ENCODE results near the gene FGD4. TPM values are rescaled to one million over a fixed set of nuclear protein-coding genes. Genes with fewer than 3 reads are reported as not detected.

Gene FGD4
- polyA plus RNA-seq, 3 donors: 4.1 to 7.7 (median 5.7) TPM

DNA sequence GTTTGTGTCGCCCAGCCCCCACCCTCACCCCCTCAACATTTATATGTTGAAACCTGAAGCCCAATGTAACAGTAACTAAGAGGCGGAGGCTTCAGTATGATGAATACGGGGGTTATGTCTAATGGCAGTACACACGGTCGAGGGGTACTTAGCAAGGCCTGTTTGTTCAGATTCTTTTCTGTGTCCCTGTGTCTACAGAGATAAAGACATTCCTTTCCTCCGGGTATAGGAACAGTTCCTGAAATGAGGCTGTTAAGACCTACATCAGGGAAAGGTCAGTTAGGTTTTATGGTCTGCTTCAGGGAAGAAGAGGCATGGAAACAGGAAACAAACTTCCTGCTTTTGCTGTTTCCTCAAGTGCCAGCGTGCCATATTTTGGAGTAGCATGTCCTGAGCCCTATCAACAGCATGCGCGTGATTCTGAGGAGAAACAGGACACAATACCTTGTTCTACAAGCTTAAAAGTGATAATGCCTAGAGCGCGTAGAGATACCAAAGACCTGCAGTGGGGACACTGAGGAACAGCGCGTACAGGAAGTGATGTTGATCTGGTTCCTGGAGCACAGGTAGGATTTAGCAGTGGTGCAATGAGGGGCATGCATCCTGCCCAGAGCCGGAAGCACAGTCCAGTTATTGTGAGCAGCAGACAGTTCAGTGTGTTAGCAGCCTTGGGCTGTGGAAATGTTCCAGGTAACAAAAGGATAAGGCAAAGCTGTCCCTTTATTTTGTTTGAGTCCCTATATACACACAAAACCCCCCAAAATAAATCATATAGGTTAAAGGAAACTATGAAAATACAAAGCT, 47.2 kb downstream of the FGD4 start:
- no peak overlapping the region for H3K27ac ChIP-seq (ENCODE audit: low read depth, low read length)
- 73 to 81% (median 78%) methylated on average over 14 of the region's 14 CpGs for WGBS, 3 donors

DNA sequence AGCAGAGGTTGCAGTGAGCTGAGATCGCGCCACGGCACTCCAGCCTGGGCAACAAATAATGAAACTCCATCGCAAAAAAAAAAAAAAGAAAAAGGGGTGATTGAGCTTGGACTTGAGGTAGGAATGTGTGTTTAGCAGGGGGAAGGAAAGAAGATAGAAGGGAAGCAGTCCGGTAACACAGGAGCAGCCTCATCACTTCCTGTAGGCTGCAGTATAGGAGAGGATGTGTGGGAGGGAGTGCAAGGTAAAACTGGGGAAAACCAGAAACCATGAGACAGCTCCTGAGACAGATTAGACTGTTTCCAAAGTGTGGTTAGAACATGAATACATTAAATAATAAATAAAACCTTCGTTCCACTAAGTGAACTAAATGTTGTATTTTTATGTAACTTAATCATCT, 49.2 kb downstream of the FGD4 start:
- H3K27ac ChIP-seq (ENCODE audit: low read depth, low read length): no peak overlapping the region
- WGBS, 3 donors: 67 to 87% (median 68%) methylated on average over 6 of the region's 6 CpGs

DNA sequence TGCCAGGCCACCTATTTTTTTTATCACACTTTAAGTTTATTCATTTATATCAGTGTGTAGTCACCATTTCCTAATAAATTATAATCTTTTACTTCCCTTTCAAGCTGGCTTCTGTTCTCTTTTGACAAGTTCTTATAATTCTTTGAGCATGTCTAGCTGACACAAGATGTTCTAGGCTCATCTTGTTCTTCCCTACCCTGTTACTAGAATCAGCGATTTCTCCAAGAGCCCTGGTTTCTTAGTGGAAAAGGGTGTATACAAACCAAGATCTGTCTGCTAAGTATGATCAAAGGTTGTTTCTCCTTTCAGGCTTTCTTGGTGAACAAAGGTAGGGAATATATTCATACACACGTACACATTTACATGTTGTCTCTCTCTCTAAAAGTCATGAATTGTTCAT, 51.0 kb downstream of the FGD4 start:
- no peak overlapping the region for H3K27ac ChIP-seq (ENCODE audit: low read depth, low read length)
- WGBS, 3 donors: 63 to 86% (median 86%) methylated on average over 2 of the region's 2 CpGs

DNA sequence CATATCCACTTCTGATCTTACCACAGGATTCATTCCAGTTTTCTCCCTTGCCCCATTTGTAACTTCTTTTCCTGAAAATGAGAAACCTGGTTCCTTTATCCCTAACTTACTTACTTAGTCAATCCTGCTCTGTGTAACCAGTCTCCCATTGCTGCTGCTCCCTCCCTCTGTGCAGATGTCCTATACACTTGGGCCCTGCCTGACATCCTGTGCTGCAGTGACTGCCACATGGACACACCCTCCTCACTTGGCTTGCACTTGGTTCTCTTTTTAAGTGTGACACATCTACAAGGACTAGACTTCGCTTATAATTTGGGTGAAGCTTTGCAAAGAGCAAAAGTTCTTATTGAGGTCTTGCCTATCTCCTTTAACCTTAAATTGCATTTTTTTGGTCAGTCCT, 51.4 kb downstream of the FGD4 start:
- 69 to 88% (median 70%) methylated on average over 1 of the region's 1 CpG for WGBS, 3 donors

DNA sequence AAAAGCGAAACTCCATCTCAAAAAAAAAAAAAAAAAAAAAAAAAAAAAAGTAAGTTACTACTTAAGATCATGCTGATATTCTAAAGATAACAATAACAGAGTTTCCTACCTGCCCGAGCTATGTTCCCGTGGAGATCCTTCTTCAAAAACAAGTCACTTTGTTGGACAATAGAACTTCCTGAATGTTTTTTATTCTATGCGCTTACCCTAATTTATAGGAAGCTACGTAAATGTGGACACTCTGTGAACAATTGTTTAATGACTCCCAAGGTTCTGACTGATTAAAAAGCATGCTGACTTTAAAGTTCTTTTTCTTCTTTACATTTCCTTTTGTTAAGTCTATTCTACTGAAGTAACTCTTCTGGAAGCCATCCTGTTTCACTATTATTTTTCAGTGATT, 52.5 kb downstream of the FGD4 start:
- WGBS, 3 donors: 68 to 89% (median 76%) methylated on average over 5 of the region's 5 CpGs
- no peak overlapping the region for H3K27ac ChIP-seq (ENCODE audit: low read depth, low read length)

More for the DNA sequence above, 51.4 kb downstream of the FGD4 start:
- H3K27ac ChIP-seq (ENCODE audit: low read depth, low read length): no peak overlapping the region

DNA sequence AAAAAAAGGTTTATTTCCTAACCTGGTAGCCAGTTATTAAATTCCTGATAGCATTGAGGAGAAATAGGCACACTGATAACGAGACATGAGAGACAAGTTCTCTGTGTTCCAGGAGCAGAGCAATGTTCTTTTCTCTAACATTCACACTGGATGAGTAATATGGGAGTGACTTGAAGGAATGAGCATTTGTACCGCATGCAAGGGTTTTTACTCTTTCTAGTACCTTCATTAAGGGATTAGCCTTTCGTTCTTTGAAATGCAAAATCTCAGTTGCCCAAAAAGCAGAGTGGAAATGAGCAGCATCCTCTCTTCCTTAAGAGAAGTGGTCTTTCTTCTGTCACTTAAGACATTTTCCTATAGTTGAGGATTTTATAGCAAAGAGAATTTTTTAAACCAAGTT, 54.7 kb downstream of the FGD4 start:
- no peak overlapping the region for H3K27ac ChIP-seq (ENCODE audit: low read depth, low read length)

DNA sequence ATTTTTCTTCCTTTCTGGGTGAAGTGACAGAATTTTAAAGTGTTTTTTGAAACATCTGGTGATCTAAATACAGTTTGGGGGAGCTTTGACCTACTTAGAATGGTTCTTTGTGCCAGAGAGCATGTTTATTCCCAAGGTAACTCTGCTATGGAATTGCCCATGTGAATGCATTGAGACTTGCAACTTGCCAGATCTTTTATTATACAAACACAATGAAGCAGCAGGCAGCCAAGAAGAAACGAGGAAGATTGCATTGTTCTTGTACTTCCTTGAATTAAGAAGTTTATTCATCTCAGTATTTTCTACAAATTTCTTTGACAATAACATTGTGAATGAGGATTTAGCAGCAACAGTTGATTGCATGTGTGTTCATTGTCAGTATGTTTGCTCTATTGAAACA, 55.5 kb downstream of the FGD4 start:
- H3K27ac ChIP-seq (ENCODE audit: low read depth, low read length): no peak overlapping the region
- 3 to 9% (median 4%) methylated on average over 1 of the region's 1 CpG for WGBS, 3 donors

More for the DNA sequence above, 54.7 kb downstream of the FGD4 start:
- 43 to 52% (median 48%) methylated on average over 3 of the region's 3 CpGs for WGBS, 3 donors

DNA sequence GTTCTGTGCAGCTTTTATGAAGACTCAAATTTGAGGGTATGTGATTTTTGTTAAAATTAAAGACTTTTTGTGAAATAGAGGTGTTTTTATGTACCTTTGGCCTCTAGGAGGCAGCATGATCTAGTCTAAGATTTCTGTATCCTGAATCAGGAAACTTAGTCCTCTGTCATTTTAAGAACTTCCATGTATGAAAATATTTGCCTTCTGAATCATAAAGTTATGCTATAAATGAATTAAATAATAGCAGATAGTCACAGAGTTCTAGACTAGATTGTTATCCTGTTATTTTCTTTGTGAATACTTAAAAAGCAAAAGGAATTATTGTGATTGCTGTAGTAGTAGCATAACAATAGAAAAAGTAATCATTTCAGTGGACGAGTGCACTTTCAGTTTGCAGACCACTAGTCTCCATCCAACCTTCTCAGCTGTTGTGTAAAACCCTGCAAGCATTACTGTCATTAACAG, 56.3 kb downstream of the FGD4 start:
- 3 to 14% (median 3%) methylated on average over 1 of the region's 1 CpG for WGBS, 3 donors
- no peak overlapping the region for H3K27ac ChIP-seq (ENCODE audit: low read depth, low read length)

DNA sequence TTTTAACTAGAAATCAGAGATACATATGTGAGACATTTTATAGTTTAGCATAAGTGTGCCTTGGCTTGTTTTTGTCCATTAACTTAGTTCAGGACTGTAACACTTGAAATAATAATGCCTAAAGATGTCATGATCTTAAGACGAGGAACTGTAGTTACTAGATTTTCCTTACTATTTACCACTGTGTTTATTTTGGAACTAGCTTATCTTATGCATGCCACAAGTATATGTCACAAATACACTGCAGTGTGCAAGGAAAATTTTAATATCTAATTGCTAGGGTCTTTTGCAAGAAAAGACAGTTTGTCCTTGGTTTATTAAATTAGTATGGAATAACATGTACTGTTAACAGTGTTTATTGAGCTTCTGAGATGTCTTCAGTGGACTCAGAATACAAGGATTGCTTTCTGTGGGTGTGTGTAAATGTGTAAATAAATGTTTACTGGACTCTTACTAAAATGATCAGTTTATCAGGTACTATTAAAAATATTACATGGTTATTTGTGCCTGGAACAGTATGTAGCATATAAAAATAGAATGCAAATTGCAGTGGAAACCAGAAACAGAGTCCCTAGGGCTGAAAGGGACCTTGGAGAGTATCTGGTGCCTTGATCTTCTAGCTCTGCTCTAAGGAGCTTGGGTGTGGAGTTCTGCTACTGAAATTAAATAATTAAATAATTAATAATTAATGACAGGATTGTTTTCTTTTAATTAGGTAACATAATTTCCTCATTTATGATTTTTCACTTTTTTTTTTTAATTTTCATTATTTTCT, 58.1 kb downstream of the FGD4 start:
- no peak overlapping the region for H3K27ac ChIP-seq (ENCODE audit: low read depth, low read length)
- WGBS, 3 donors: 8 to 60% (median 50%) methylated on average over 1 of the region's 1 CpG

DNA sequence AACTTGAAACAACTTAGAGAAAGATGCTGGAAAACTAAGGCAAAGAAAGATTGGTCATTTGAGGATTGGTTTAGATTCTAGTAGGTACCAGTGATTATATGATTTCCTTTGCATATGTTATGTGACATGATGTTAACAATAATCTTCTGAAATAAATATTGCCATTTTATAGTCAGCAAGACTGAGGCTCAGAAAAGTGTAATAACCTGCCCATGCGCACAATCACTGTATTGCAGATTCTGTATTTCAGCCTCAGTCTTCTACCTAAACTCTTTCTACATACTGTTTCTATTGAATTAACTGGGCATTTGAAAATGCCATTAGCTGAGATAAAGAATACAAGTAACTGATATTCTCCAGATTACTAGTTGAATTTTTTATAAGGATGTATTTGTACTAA, 61.3 kb downstream of the FGD4 start:
- H3K27ac ChIP-seq (ENCODE audit: low read depth, low read length): no peak overlapping the region
- 98 to 100% (median 100%) methylated on average over 1 of the region's 1 CpG for WGBS, 3 donors

DNA sequence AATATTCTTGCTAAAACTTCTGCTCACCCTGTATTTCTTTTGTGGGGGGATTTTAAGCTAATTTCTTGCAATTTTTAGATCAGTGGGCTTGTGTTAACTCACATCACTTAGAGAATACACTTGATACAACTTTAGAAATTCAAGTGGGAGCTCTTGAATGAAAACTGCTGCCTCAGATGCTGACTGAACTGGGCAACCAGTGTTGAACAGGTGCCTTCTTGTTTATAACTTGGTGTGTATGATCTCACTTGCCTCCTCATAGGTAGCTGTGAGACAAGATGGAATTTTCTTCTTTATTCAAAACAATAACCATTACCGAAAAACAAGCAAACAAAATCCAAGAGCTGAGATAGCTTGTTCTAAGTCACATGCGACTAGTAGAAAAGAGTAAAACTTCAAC, 63.5 kb downstream of the FGD4 start:
- no peak overlapping the region for H3K27ac ChIP-seq (ENCODE audit: low read depth, low read length)
- WGBS, 3 donors: 97 to 100% (median 98%) methylated on average over 2 of the region's 2 CpGs

DNA sequence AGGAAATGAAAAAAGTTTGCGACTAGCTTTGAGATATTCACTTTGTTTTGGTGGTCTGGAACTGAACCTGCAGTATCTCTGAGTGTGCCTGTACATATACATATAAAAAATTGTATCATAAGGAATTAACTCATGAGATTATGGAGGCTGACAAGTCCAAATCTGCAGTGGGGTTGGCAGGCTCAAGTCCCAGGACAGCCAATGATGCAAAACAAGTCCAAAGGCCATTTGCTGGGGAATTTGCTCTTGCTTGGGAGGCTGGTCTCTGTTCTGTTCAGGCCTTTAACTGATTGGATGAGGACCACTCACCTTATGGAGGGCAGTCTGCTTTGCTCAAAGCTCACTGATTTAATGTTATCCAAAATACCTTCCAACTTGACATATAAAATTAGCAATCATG, 66.8 kb downstream of the FGD4 start:
- 95 to 100% (median 97%) methylated on average over 1 of the region's 1 CpG for WGBS, 3 donors

DNA sequence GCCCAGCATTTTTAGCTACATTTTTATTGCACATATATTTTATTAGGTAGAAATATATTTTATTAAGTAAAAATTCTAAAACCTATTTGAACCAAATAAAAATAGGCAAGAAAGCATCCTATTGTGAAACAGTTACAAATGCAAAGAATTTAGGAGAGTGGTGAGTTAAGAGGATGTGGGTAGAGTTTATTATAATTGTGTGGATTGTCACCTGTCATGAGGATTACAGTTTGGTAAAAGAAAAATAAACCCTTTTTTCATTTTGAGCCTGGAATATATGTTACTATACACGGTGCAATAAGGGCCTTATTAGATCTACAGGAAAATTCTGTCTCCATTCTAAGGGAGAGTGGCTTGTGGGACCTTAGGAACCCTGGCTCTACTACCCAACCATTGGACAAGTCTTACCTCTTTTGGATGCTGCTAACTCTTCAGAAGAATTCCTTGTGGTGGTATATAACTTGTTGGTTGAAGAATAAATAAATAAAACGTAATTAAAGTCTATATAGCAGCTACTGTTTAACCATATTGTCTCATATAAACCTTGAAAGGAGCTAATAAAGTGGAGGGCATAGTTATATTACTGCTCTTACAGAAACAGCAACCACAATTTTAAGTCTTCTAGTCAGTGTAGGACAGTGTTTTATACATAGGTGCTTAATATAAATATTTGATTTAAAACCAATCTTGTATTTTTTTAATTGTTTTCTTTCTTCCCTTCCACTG, 67.8 kb downstream of the FGD4 start:
- no peak overlapping the region for H3K27ac ChIP-seq (ENCODE audit: low read depth, low read length)
- WGBS, 3 donors: 60 to 61% (median 60%) methylated on average over 2 of the region's 2 CpGs

More for the DNA sequence above, 66.8 kb downstream of the FGD4 start:
- no peak overlapping the region for H3K27ac ChIP-seq (ENCODE audit: low read depth, low read length)

DNA sequence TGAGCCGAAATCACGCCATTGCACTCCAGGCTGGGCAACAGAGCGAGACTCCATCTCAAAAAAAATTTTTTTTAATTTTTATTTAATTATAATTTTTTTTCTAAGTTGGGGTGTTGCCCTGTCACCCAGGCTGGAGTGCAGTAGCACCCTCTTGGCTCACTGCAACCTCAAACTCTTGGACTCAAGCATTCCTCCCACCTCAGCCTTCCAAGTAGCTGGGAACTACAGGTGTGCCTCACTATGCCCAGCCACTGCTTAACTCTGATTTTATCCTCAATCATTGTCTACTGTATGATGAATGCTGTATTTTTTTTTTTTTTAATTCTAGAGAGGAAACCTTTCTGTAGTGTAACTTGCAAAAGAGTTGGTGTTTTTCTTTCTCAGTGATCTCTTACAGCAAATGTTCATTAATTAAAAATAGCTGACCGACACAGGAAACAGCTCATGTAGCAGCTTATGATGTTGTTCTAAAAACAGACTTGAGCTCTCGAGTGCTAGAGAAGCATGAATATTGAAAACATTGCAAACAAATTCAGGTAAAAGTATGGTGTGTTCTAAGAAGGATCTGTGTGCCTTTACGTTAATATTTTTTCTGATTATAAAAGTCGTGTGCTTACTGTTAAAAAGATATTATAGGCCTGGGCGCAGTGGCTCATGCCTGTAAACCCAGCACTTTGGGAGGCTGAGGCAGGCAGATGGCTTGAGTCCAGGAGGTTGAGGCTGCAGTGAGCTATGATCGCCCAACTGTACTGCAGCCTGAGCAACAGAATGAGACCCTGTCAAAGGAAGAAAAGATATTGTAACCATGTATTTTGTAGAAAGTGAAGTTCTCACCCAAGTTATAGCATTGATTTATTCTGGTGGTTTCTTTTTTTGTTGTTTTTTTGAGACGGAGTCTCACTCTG, 68.9 kb downstream of the FGD4 start:
- no peak overlapping the region for H3K27ac ChIP-seq (ENCODE audit: low read depth, low read length)
- 60 to 77% (median 62%) methylated on average over 10 of the region's 10 CpGs for WGBS, 3 donors

DNA sequence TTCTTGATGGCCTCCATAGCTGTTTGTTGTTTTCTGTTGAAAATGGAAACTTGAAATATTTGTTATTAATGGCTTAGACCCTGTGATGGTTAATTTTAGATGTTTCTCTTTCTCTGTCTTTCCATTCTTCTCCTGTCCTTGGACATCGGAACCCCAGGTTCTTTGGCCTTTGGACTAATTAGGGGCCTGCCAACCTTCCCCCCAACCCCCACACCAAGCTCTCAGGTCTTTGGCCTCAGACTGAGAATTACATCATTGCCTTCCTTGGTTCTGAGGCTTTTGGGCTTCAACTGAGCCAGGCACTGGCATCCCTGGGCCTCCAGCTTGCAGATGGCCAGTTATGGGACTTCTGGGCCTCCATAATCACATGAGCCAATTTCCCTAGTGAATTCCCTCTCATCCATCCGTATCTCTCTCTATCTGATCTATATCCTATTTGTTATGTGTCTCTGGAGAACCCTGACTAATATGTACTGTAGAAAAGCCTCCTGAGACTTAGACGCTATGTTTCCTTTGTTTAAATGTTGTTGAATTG, 71.6 kb downstream of the FGD4 start:
- 73 to 89% (median 87%) methylated on average over 3 of the region's 3 CpGs for WGBS, 3 donors
- H3K27ac ChIP-seq (ENCODE audit: low read depth, low read length): no peak overlapping the region

DNA sequence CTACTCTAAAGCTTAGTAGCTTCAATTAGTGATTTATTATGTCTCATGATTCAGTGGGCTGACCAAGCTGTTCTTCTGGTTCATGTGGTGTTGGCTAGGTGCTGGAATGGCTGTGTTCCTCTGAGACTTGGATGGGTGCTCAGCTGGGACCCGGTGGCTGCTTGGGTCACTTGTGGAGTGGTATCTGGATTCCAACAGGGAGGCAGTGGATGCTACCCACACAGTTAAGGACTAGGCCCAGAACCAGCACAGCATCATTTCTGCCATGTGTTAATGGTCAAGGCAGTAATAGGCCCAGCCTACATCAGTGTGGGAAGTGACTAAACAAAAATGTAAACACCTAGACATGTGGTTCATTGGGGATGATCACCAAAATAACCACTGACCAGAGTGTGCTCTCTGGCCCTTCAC, 72.2 kb downstream of the FGD4 start:
- no peak overlapping the region for H3K27ac ChIP-seq (ENCODE audit: low read depth, low read length)
- WGBS, 3 donors: 87 to 95% (median 94%) methylated on average over 1 of the region's 1 CpG

DNA sequence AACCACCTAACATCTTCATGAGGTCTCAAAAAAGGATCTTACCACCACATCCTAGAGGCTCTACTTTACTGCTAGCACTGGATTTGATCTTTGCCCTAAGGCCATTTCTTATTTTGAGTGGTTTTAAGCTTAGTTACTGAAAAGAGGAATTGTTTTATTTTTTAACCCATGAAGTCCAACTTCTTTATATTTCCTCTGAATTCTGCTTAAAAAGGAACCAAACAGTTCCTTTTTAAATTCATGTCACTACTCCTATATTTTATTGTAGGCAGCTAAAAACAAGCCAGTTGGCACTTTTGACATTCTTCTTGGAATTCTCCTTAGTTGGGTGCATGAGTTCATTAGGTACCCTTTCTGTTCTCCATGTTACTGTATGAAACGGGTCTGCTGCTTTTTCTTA, 76.4 kb downstream of the FGD4 start:
- H3K27ac ChIP-seq (ENCODE audit: low read depth, low read length): no peak overlapping the region
- WGBS, 3 donors: 75 to 93% (median 78%) methylated on average over 1 of the region's 1 CpG

DNA sequence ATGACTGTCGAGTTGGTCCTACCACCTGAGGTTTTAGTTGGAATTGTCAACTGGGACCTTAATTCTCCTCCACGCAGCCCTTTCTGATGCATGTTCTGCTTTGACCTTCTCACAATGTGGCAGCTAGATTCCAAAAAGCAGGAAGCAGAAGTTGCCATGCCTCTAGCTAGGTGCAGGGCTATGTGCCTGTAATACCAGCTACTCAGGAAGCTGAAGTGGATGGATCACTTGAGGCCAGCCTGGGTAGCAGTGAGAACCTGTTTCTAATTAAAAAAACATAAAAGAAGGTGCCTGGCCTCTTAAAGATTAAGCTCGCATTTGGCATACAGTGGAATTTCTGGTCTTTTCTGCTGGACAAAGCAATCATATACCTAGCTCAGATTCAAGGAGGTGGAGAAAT, 77.1 kb downstream of the FGD4 start:
- WGBS, 3 donors: 76 to 83% (median 79%) methylated on average over 3 of the region's 3 CpGs
- no peak overlapping the region for H3K27ac ChIP-seq (ENCODE audit: low read depth, low read length)

Measured in adipose tissue (tissue), 3 donors.